ENCODE data around the gene RHOJ.
"Not testable (repeated sequence)": the region's sequence is repeated elsewhere in the genome, so short reads cannot be mapped to it uniquely, and the experiment has no call there.

Gene RHOJ

GRCh38 chr14:63204407-63205043, at the start of gene RHOJ:
Gene RHOJ, plus strand, starts transcription at chr14:63204443. Its CDS starts 427 bp downstream, at chr14:63204870.
- H3K4me1 ChIP-seq (ENCODE audit: control insufficient read depth, insufficient read depth, low read length): peaks cover 12% of the 10 kb centered on the region
- no peaks in the 10 kb centered on the region for H3K36me3 ChIP-seq (ENCODE audit: control insufficient read depth, insufficient read depth, low read length)
- H3K4me3 ChIP-seq (ENCODE audit: low read depth, low read length): peak within 1 kb of the TSS; percentile 37
- no peaks in the 10 kb centered on the region for H3K27me3 ChIP-seq (ENCODE audit: control insufficient read depth, insufficient read depth, low read length)
- H3K9me3 ChIP-seq (ENCODE audit: control insufficient read depth, insufficient read depth, low read depth, low read length): no peaks in the 10 kb centered on the region
- no peak within 1 kb of the TSS; the same call in 1 of the 2 replicates for H3K27ac ChIP-seq (ENCODE audit: low read depth, low read length)
- H3K9ac ChIP-seq (ENCODE audit: low read length): no peak within 1 kb of the TSS

- Histone ChIP-seq H3K9me3 (ENCODE audit: control insufficient read depth, insufficient read depth, low read depth, low read length) (no peaks in the 10 kb centered on the region), H3K27ac (ENCODE audit: low read depth, low read length) (no peak overlapping the region), H3K4me3 (ENCODE audit: low read depth, low read length) (no peak overlapping the region), H3K9ac (ENCODE audit: low read length) (no peak overlapping the region), H3K27me3 (ENCODE audit: control insufficient read depth, insufficient read depth, low read length) (no peaks in the 10 kb centered on the region), H3K4me1 (ENCODE audit: control insufficient read depth, insufficient read depth, low read length) (no peaks in the 10 kb centered on the region), H3K36me3 (ENCODE audit: control insufficient read depth, insufficient read depth, low read length) (no peaks in the 10 kb centered on the region)
These were observed 48.6 kb upstream of the RHOJ start for GRCh38 chr14:63155511-63156185.

- Histone ChIP-seq H3K27me3 (ENCODE audit: control insufficient read depth, insufficient read depth, low read length) (no peaks in the 10 kb centered on the region), H3K9ac (ENCODE audit: low read length) (no peak overlapping the region), H3K9me3 (ENCODE audit: control insufficient read depth, insufficient read depth, low read depth, low read length) (no peaks in the 10 kb centered on the region), H3K36me3 (ENCODE audit: control insufficient read depth, insufficient read depth, low read length) (no peaks in the 10 kb centered on the region), H3K4me1 (ENCODE audit: control insufficient read depth, insufficient read depth, low read length) (no peaks in the 10 kb centered on the region), H3K27ac (ENCODE audit: low read depth, low read length) (no peak overlapping the region), H3K4me3 (ENCODE audit: low read depth, low read length) (no peak overlapping the region)
These were observed 47.0 kb upstream of the RHOJ start for GRCh38 chr14:63157195-63157594.

- H3K36me3 ChIP-seq (ENCODE audit: control insufficient read depth, insufficient read depth, low read length): no peaks in the 10 kb centered on the region
- H3K4me1 ChIP-seq (ENCODE audit: control insufficient read depth, insufficient read depth, low read length): no peaks in the 10 kb centered on the region
- H3K9ac ChIP-seq (ENCODE audit: low read length): no peak overlapping the region
- H3K4me3 ChIP-seq (ENCODE audit: low read depth, low read length): no peak overlapping the region
- H3K9me3 ChIP-seq (ENCODE audit: control insufficient read depth, insufficient read depth, low read depth, low read length): peaks cover 11% of the 10 kb centered on the region
- H3K27ac ChIP-seq (ENCODE audit: low read depth, low read length): no peak overlapping the region
- H3K27me3 ChIP-seq (ENCODE audit: control insufficient read depth, insufficient read depth, low read length): no peaks in the 10 kb centered on the region
These were observed 40.9 kb upstream of the RHOJ start for GRCh38 chr14:63163306-63163705.

- no peaks in the 10 kb centered on the region for H3K36me3 ChIP-seq (ENCODE audit: control insufficient read depth, insufficient read depth, low read length)
- no peaks in the 10 kb centered on the region for H3K4me1 ChIP-seq (ENCODE audit: control insufficient read depth, insufficient read depth, low read length)
- no peak overlapping the region for H3K4me3 ChIP-seq (ENCODE audit: low read depth, low read length)
- peaks cover 11% of the 10 kb centered on the region for H3K9me3 ChIP-seq (ENCODE audit: control insufficient read depth, insufficient read depth, low read depth, low read length)
- no peak overlapping the region for H3K27ac ChIP-seq (ENCODE audit: low read depth, low read length)
- H3K9ac ChIP-seq (ENCODE audit: low read length): no peak overlapping the region
- no peaks in the 10 kb centered on the region for H3K27me3 ChIP-seq (ENCODE audit: control insufficient read depth, insufficient read depth, low read length)
These were observed 40.0 kb upstream of the RHOJ start for GRCh38 chr14:63164108-63164683.

GRCh38 chr14:63165267-63165666, 39.0 kb upstream of the RHOJ start:
- not testable (repeated sequence) for H3K27me3 ChIP-seq (ENCODE audit: control insufficient read depth, insufficient read depth, low read length); H3K27ac ChIP-seq (ENCODE audit: low read depth, low read length); H3K36me3 ChIP-seq (ENCODE audit: control insufficient read depth, insufficient read depth, low read length); H3K9ac ChIP-seq (ENCODE audit: low read length); H3K4me3 ChIP-seq (ENCODE audit: low read depth, low read length); H3K4me1 ChIP-seq (ENCODE audit: control insufficient read depth, insufficient read depth, low read length)
- H3K9me3 ChIP-seq (ENCODE audit: control insufficient read depth, insufficient read depth, low read depth, low read length): peaks cover 14% of the 10 kb centered on the region

GRCh38 chr14:63167044-63167443, 37.2 kb upstream of the RHOJ start:
- Histone ChIP-seq H3K4me1 (ENCODE audit: control insufficient read depth, insufficient read depth, low read length) (no peaks in the 10 kb centered on the region), H3K36me3 (ENCODE audit: control insufficient read depth, insufficient read depth, low read length) (no peaks in the 10 kb centered on the region), H3K9ac (ENCODE audit: low read length) (no peak overlapping the region), H3K27ac (ENCODE audit: low read depth, low read length) (no peak overlapping the region), H3K9me3 (ENCODE audit: control insufficient read depth, insufficient read depth, low read depth, low read length) (peaks cover 14% of the 10 kb centered on the region), H3K4me3 (ENCODE audit: low read depth, low read length) (no peak overlapping the region), H3K27me3 (ENCODE audit: control insufficient read depth, insufficient read depth, low read length) (no peaks in the 10 kb centered on the region)

- Histone ChIP-seq H3K27ac (ENCODE audit: low read depth, low read length) (no peak overlapping the region), H3K9ac (ENCODE audit: low read length) (no peak overlapping the region), H3K9me3 (ENCODE audit: control insufficient read depth, insufficient read depth, low read depth, low read length) (no peaks in the 10 kb centered on the region), H3K4me3 (ENCODE audit: low read depth, low read length) (no peak overlapping the region), H3K4me1 (ENCODE audit: control insufficient read depth, insufficient read depth, low read length) (peaks cover 5% of the 10 kb centered on the region; the same call in 1 of the 2 replicates), H3K27me3 (ENCODE audit: control insufficient read depth, insufficient read depth, low read length) (no peaks in the 10 kb centered on the region), H3K36me3 (ENCODE audit: control insufficient read depth, insufficient read depth, low read length) (no peaks in the 10 kb centered on the region)
These were observed 29.5 kb upstream of the RHOJ start for GRCh38 chr14:63174760-63175191.

- Histone ChIP-seq H3K27me3 (ENCODE audit: control insufficient read depth, insufficient read depth, low read length) (no peaks in the 10 kb centered on the region), H3K4me3 (ENCODE audit: low read depth, low read length) (no peak overlapping the region), H3K9ac (ENCODE audit: low read length) (no peak overlapping the region), H3K9me3 (ENCODE audit: control insufficient read depth, insufficient read depth, low read depth, low read length) (no peaks in the 10 kb centered on the region), H3K4me1 (ENCODE audit: control insufficient read depth, insufficient read depth, low read length) (peaks cover 5% of the 10 kb centered on the region; the same call in 1 of the 2 replicates), H3K36me3 (ENCODE audit: control insufficient read depth, insufficient read depth, low read length) (no peaks in the 10 kb centered on the region), H3K27ac (ENCODE audit: low read depth, low read length) (no peak overlapping the region)
These were observed 28.7 kb upstream of the RHOJ start for GRCh38 chr14:63175531-63175930.

- H3K4me3 ChIP-seq (ENCODE audit: low read depth, low read length): no peak overlapping the region
- H3K27me3 ChIP-seq (ENCODE audit: control insufficient read depth, insufficient read depth, low read length): no peaks in the 10 kb centered on the region
- no peak overlapping the region for H3K27ac ChIP-seq (ENCODE audit: low read depth, low read length)
- H3K9ac ChIP-seq (ENCODE audit: low read length): no peak overlapping the region
- H3K9me3 ChIP-seq (ENCODE audit: control insufficient read depth, insufficient read depth, low read depth, low read length): 0 out of 2 replicates have a peak, but pooled peaks cover 5% of the 10 kb centered on the region
- H3K36me3 ChIP-seq (ENCODE audit: control insufficient read depth, insufficient read depth, low read length): no peaks in the 10 kb centered on the region
- peaks cover 5% of the 10 kb centered on the region; the same call in 1 of the 2 replicates for H3K4me1 ChIP-seq (ENCODE audit: control insufficient read depth, insufficient read depth, low read length)
These were observed 25.3 kb upstream of the RHOJ start for GRCh38 chr14:63178912-63179311.

GRCh38 chr14:63179383-63179782, 24.9 kb upstream of the RHOJ start:
- no peak overlapping the region for H3K4me3 ChIP-seq (ENCODE audit: low read depth, low read length)

More at GRCh38 chr14:63179383-63179782, 24.9 kb upstream of the RHOJ start:
- Histone ChIP-seq H3K9me3 (ENCODE audit: control insufficient read depth, insufficient read depth, low read depth, low read length) (0 out of 2 replicates have a peak, but pooled peaks cover 5% of the 10 kb centered on the region), H3K4me1 (ENCODE audit: control insufficient read depth, insufficient read depth, low read length) (peaks cover 5% of the 10 kb centered on the region; the same call in 1 of the 2 replicates), H3K27ac (ENCODE audit: low read depth, low read length) (no peak overlapping the region), H3K9ac (ENCODE audit: low read length) (no peak overlapping the region), H3K36me3 (ENCODE audit: control insufficient read depth, insufficient read depth, low read length) (no peaks in the 10 kb centered on the region), H3K27me3 (ENCODE audit: control insufficient read depth, insufficient read depth, low read length) (no peaks in the 10 kb centered on the region)
